Suprapubic skin (tissue), 3 donors: Measurements from ENCODE around the gene COL23A1.

ENCODE experiments used
- EP300 ChIP-seq: sonication (generic); formaldehyde crosslinking; IDR thresholded peaks from one replicate; pipeline ENCODE4 v1.6.1; 2017; ENCODE audit warnings: antibody characterized with exemption
- POLR2A ChIP-seq, 2 donors: fragments of 450-650 bp; IDR thresholded peaks; one replicate each; pipeline ENCODE4 v1.6.1; 2017; ENCODE audit warnings: antibody characterized with exemption in 2 of 2, mild to moderate bottlenecking in 2 of 2, moderate library complexity in 2 of 2
- TF ChIP-seq, protein P1 (sequence below), 2 donors: fragments of 200-600 bp in 1 of 2; fragments of 450-650 bp in 1 of 2; sonication (generic) in 1 of 2; IDR thresholded peaks; one replicate each; pipeline ENCODE4 v1.5.1; 2016 to 2019; ENCODE audit warnings: antibody characterized with exemption in 2 of 2, mild to moderate bottlenecking in 1 of 2, moderate library complexity in 1 of 2

DNA sequence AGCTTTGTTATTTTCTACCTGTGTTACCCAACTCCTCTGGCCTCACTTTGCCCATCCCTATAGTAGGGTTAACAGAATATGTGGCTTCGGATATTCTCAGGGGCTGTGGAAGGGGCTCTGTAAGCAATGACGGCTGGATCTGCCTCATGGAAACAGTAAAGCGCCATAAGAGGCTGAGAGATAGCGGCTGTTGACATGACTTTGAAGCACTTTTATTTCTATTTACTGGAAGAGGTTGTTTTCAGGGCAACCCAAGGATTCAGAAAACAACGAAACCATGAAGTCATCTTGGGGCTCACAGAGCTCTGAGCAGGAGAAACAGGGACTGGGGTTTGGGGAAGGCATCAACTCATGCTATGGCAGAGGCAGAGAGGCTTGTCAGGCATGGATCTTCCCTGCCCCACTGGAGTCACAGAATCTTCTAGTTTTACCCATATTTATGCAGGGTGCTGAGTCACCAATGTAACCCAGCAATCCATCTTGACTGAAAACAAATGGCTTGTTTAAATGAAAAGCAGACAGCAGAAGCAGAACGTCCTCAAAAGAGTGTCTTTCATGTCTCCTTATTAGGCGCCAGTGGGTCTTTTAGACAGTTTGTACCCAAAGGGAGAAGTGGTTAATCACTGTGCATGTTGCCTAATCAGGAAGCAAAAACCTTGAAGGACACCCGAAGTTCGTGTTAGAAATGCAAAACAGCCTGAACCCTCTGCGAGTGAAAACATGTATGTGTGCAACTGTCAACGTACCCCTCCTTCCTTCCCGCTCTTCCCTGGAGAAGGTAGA is 113.0 kb downstream of the COL23A1 start:
- TF ChIP-seq EP300, result no peak
- TF ChIP-seq POLR2A (IDR thresholded peaks at IDR 0.05), result no peak
- TF ChIP-seq, protein P1, sequence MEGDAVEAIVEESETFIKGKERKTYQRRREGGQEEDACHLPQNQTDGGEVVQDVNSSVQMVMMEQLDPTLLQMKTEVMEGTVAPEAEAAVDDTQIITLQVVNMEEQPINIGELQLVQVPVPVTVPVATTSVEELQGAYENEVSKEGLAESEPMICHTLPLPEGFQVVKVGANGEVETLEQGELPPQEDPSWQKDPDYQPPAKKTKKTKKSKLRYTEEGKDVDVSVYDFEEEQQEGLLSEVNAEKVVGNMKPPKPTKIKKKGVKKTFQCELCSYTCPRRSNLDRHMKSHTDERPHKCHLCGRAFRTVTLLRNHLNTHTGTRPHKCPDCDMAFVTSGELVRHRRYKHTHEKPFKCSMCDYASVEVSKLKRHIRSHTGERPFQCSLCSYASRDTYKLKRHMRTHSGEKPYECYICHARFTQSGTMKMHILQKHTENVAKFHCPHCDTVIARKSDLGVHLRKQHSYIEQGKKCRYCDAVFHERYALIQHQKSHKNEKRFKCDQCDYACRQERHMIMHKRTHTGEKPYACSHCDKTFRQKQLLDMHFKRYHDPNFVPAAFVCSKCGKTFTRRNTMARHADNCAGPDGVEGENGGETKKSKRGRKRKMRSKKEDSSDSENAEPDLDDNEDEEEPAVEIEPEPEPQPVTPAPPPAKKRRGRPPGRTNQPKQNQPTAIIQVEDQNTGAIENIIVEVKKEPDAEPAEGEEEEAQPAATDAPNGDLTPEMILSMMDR (IDR thresholded peaks at IDR 0.05), result no peak
